HG03025 (cell line): Measurements from ENCODE around the gene DYNLT2B.
"Not testable (repeated sequence)": the region's sequence is repeated elsewhere in the genome, so short reads cannot be mapped to it uniquely, and the experiment has no call there.

Experiments
- ATAC-seq: cut with Tn5 transposase; IDR thresholded peaks from one replicate; pipeline ENCODE4 v1.9.1; 2021; ENCODE audit warnings: mild to moderate bottlenecking, moderate library complexity; ENCODE audit not compliant: unreplicated experiment, low FRiP score

Gene DYNLT2B

GRCh38 chr3:196317687-196318467, at the start of gene DYNLT2B:
Gene DYNLT2B, minus strand, starts transcription at chr3:196318240. Its CDS starts 88 bp downstream, at chr3:196318152.
- peak; percentile 72 for ATAC-seq

GRCh38 chr3:196365736-196366135, 47.7 kb upstream of the DYNLT2B start:
- no peak for ATAC-seq

GRCh38 chr3:196360586-196360985, 42.5 kb upstream of the DYNLT2B start:
- ATAC-seq, result no peak

- not testable (repeated sequence) for ATAC-seq
These were observed 40.5 kb upstream of the DYNLT2B start for GRCh38 chr3:196358540-196358939.

GRCh38 chr3:196357905-196358304, 39.9 kb upstream of the DYNLT2B start:
- ATAC-seq, result no peak

- no peak for ATAC-seq
These were observed 38.5 kb upstream of the DYNLT2B start for GRCh38 chr3:196356556-196356955.

- no peak for ATAC-seq
These were observed 37.6 kb upstream of the DYNLT2B start for GRCh38 chr3:196355668-196356067.

GRCh38 chr3:196354132-196354531, 36.1 kb upstream of the DYNLT2B start:
- ATAC-seq, result no peak

GRCh38 chr3:196351541-196351940, 33.5 kb upstream of the DYNLT2B start:
- no peak for ATAC-seq

GRCh38 chr3:196350067-196350466, 32.0 kb upstream of the DYNLT2B start:
- no peak for ATAC-seq

- no peak for ATAC-seq
These were observed 30.7 kb upstream of the DYNLT2B start for GRCh38 chr3:196348698-196349097.

- ATAC-seq, result no peak
These were observed 26.6 kb upstream of the DYNLT2B start for GRCh38 chr3:196344663-196345062.

- not testable (repeated sequence) for ATAC-seq
These were observed 25.9 kb upstream of the DYNLT2B start for GRCh38 chr3:196343917-196344316.

GRCh38 chr3:196341137-196341536, 23.1 kb upstream of the DYNLT2B start:
- no peak for ATAC-seq

GRCh38 chr3:196340466-196340865, 22.4 kb upstream of the DYNLT2B start:
- ATAC-seq, result no peak

- ATAC-seq, result no peak
These were observed 21.6 kb upstream of the DYNLT2B start for GRCh38 chr3:196339493-196340254.

- no peak for ATAC-seq
These were observed 21.0 kb upstream of the DYNLT2B start for GRCh38 chr3:196339044-196339443.

- ATAC-seq, result no peak
These were observed 18.5 kb upstream of the DYNLT2B start for GRCh38 chr3:196336319-196337145.

- no peak for ATAC-seq
These were observed 17.5 kb upstream of the DYNLT2B start for GRCh38 chr3:196335503-196335948.

- no peak for ATAC-seq
These were observed 16.9 kb upstream of the DYNLT2B start for GRCh38 chr3:196334982-196335381.

GRCh38 chr3:196332168-196332567, 14.1 kb upstream of the DYNLT2B start:
- ATAC-seq, result no peak
